NCI-H2081 (cell line): Measurements from ENCODE around the gene CTR9.
A peak's percentile ranks its signal among the peaks of the same experiment; 100 is the strongest.

Experiments
- DNase-seq, 2 experiments: peaks; one replicate each; lab custom pipeline; 2025; lab: John Stamatoyannopoulos, UW

Gene CTR9

DNA sequence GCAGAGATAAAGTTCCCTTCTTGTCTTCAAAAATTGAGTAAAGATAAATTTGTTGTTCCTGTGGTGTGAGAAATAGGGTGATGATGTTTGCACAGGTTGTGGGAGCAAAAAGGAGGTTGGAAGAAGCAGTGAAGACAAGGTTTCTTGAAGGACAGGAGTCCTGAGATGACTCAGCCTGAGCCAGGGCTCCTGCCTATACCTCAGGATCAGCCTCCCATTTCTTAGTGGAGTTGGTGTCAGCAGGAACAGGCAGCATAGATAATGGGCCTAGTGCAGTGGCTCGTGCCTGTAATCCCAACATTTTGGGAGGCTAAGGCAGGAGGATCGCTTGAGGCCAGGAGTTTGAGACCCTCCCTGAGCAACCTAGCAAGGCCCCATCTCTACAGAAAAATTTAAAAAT lies 29.0 kb downstream of the CTR9 start:
- no peak for DNase-seq

DNA sequence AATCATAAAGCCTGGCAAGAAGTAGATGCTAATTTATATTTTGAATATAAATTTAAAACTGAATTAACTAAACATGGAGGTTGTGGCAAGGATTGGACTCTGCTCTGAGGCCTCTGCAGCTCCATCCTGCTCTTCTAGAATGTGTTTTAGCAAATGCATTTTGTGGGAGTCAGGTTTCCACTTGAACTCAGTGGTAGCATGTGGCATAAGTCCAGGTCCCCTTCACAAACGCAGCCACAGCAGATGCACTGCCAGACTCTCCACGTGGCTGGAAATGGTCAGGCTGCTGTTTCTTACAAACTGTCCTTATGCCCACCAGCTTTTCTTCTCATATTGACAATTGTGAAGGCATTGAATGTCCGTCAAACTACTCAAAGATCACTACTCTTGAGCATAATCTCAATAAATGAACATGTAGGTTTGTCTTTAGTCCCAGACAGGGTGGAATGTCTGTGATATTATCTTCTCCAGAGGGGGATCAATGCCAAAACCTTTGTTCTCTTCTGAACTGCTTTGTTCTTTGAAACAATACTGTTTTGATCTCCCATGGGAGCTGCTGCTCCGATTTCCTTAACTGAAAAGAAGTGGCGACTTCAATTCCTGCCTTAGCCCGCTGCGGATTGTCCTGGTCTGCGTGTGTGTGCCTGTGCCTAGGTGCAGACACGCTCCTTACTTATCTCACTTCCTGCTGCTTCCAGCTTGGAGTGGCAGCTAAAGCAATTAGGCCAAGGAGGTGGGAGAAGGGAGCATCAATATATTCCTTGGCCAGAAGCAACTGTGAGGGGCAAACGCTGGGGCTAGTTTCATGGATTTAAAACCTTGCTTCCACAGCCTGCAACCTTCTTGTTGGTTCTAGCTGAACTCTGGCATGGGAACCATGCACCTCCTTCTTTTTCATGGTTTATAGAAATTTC lies 33.4 kb downstream of the CTR9 start:
- peak in 1 of 2 experiments; percentile 35 for DNase-seq

DNA sequence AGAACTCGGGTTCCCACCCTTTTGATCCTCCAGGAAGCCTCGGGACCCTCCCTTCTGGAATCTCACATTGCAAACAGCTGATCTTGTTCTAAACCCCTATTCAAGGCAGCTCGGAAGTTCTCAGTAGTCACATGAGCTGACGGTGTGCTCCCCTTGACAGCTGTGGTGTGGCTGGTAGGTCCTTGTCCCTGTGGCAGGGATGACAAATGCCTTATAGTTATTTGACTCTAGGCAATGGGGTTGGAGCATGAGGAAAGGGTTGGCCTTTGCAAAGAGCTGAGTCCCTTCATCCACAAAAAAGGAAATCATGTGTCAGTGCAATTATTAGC lies 34.1 kb downstream of the CTR9 start:
- no peak for DNase-seq

DNA sequence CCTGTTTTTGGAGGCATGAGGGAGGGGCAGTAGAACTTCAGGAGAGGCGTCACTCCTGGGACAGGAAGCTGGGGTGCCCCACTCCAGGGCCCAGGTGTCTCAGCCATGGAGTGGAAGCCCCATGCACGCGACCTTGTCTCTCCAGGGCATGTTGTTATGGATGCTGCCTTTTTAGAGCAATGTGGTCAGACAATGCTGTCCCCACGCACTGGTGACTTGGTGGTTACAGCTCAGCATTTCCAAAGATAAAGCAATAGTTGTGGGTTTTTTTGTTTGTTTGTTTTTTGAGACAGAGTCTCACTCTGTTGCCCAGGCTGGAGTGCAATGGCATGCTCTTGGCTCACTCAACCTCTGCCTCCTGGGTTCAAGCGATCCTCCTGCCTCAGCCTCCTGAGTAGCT lies 35.4 kb downstream of the CTR9 start:
- no peak for DNase-seq

DNA sequence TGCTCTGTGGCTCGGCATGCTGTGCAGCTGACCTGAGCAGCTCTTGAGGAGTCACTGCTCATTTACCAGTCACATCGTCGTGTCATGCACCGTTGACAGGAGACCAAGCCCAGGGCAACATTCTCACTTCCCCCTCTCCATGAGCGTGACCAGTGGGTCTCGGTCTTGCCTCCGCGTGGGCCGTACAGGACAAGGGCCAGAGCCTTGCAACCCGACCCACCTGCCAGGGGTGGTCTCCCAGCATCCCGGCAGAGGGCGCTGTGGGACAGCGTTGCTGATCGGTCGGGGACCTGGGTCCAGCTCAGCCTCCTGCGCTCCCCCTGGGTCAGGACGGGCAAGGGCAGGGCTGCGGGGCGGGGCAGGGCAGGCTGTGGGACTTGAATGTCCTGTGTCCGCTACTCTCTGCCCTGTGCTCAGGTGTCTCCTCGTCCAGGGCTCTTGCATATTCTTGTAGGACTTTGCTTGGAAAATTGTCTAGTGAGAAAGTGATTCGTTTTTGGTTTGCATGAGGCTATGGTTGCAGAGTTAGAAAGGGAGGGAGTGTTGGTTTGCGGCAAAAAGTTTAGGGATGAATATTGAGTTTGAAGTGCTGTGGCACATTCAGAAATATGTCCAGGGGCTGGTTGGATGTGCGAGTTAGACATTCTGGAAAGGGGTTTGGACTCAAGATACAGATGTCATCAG lies 41.5 kb downstream of the CTR9 start:
- peak; percentile 67 to 74 for DNase-seq

DNA sequence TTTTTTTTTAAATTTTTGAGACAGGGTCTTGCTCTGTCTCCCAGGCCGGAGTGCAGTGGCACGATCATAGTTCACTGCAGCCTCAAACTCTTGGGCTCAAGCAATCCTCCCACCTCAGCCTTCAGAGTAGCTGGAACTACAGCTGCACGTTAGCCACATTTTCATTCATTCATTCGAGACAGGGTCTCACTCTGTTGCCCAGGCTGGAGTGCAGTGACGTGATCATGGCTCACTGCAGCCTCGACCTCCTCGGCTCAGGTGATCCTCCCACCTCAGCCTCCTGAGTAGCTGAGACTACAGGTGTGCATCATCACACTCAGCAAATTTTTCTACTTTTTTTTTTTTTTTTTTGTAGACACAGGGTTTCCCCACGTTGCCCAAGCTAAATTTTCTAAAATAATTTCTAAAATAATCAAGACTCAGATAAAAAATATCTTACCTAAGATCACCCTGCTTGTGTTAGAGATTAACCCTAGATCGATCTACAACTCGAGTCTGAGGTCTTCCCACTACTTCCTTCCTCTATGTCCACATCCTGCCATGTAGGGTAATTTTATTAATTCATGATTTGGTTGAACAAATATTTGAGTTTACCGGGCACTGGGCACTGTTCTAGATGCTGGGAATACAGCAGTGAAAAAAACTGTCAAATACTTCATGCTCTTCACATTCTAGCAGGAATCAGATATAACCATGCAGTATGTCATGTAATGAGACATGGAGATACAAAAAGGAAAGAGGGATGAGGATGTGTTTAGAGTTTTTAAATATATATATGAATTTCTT lies 42.6 kb downstream of the CTR9 start:
- DNase-seq = no peak

DNA sequence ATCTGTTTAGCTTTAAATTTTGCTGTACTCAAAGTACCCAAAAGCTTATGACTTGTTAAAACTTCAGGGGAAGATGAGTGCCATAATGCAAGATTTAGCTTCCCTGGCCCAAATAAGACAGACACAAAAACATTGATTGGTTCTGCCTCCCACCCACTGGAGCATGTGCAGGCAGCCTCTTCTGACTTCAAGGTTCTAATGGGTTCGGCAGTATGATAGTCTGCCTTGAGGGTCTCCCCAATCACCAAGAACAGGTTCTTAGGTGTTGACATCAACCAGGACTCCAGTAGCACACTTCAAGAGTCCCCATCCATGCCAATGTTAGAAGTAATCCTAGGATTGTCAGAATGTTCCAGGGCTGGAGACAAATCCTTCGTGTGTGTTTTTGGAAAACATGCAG lies 45.1 kb downstream of the CTR9 start:
- DNase-seq = no peak

DNA sequence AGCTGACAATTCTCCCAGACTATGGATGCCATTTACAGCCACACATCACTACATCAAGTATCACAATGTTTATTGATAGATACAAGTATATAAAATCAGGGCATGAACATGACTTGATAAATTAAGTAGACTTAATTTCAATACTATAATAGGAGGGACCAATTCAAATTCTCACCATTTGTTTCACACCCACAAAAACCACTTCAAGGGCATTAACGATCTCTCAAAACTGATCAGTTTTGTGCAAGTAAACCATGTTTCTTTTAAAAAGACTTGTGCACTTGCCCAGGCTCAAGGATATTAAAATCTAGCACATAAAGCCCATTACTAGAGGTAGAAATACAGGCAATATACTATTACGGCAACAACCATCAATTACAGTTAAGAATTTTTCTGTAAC lies 46.0 kb downstream of the CTR9 start:
- no peak for DNase-seq

DNA sequence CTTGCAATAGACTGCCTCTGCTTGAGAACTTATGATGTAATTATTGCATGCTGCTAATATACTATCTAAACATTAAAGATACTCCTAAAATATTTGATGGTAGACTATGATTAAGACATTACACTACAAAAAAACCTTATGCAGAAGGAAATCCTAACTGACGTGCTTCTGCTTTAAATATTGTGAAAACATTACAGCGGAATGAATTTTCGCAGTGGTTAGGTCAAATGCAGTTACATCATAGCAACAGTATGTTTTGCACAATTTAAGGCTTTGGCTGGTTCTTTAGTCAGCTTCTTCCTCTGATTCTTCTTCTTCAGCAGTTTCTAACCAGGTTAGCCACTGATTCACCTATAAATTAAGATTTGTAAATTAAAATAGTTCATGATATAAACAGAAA lies 46.5 kb downstream of the CTR9 start:
- no peak for DNase-seq

DNA sequence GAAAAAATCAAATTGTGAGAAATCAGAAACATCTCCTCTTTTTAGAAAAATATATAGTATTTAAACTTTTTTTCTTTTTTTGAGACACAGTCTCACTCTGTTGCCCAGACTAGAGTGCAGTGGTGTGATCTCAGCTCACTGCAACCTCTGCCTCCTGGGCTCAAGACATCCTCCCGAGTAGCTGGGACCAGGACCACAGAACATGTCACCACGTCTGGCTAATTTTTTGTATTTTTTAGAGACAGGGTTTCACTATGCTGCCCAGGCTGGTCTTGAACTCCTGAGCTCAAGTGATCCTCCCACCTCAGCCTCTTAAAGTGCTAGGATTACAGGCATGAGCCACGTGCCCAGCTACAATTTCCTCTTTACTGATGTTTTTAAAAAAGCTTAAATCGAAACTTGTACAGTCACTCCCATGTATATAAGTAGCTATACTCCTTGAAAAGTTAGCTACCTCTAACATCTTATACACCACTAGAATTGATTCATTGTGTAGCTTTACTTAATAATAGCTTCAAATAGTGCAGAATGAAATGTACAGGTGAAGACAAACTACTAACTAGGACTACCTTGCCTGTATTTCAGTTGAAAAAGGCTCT lies 47.4 kb downstream of the CTR9 start:
- DNase-seq = no peak

DNA sequence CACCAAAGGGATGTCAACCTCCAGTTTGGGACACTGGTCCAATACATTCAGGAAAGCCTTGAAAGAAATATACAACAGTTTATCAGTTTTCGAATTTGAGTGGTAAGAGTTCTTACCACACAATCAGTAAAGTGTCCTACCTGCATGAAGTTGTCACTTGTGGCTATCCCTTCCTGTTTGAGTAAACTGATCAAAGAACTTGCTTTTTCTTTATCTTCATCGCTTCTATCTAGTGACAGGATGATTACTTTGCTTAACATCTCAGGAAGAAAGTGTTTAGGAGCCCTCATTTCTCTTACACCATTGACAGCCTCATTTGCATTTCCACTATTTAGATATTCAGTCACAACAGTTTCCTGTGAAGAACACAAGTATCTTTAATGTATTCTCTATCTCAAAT lies 49.2 kb downstream of the CTR9 start:
- no peak for DNase-seq

DNA sequence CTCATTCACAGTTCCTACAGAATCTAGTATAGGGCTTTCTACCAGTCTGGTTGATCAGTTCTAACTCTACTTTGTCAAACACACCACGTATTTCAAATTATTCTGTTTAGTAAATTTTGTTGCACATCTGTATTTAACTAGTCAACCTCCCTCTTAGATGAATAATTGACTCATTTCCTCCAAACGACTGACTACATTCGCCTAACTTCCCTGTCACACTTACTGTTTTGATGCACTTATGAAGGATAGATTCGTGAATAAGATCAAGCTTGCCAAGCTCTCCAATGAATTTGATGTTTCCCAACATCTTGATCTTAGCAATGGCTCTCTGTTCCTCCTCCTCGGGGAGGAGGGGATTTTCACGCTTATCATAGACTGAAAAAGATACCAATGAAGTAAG lies 52.6 kb downstream of the CTR9 start:
- no peak for DNase-seq

DNA sequence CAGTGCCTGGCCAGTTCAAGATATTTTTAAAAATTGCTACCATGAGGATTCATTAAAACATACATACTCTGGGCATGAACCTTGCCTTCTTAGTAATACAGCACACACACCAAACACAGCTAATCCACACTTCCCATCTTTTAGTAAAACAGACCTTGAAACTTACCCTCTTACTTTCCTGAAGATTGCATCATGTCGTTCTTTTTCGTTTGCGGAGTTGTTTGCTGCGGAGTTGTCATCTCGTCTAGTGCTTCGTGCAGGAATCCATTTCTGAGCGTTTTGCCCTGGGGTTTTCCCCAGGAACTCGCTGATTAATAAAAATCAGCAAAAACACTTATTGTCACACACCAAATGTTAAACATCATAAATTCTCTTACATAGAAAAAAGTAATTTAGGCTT lies 54.7 kb downstream of the CTR9 start:
- no peak for DNase-seq

DNA sequence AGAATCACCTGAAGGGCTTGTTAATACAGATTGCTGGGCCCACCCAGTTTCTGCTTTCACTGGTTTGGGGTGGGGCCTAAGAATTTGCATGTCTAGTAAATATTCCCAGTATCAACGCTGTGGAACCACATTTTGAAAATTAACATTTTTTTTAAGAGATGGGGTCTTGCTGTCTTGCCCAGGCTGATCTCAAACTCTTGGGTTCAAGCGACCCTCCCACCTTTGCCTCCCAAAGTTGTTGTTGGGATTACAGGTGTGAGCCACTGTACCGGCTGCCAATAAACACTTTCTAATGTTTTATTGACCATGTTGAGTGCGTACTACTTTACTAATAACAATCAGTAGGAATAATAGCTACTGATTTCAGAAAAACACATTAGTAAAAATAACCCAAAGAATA lies 55.2 kb downstream of the CTR9 start:
- no peak for DNase-seq

DNA sequence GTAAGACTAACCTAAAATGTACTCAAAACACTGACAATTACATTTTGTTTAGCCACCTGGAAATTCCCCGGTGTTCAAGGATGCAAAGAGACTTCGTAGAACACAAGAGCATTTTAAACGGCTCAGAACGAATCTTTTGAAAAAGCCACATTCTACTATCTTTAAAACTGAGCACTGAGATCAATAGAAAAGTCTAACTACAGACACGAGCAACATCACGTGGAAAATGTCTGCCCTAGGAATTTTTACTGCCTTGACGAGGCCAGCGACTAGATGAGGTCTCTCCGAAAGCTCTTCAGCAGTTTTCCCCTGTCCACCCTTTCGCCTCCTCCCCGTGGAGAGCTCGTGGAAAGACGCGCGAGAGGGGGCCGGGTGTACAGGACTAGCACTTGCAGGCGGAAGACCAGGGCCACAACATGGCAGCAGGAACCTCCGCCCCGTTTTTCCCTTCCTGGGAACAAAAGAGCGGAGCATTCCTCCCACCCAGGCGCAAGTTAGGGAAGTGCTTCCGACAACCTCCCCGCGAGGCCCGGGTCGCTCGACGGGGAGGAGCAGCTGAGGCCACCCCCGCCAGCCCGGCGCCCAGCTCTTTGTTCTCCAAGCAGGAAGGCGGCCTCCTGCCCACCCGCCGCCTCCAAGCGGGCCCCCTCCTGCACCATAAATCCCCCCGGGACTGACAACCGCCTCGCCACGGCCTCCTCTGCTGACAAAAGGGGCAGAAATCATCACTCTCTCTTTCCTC lies 56.6 kb downstream of the CTR9 start:
- peak; percentile 42 to 73 for DNase-seq

DNA sequence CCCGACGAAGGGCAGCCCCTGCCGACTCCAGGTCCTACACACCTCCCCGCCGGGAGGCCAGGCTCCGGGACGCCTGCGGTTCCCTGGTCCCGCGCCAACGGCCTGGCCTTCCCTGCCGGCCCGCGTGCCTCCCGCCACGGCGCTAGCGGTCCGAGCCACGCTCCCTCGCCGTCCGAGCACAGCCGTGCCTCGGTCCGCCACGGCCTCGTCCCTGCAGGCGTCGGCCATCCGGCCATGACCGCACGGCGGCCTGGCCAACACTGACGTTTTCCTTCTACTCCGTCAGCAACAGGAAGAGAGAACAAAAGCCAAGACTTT lies 57.1 kb downstream of the CTR9 start:
- DNase-seq = no peak

DNA sequence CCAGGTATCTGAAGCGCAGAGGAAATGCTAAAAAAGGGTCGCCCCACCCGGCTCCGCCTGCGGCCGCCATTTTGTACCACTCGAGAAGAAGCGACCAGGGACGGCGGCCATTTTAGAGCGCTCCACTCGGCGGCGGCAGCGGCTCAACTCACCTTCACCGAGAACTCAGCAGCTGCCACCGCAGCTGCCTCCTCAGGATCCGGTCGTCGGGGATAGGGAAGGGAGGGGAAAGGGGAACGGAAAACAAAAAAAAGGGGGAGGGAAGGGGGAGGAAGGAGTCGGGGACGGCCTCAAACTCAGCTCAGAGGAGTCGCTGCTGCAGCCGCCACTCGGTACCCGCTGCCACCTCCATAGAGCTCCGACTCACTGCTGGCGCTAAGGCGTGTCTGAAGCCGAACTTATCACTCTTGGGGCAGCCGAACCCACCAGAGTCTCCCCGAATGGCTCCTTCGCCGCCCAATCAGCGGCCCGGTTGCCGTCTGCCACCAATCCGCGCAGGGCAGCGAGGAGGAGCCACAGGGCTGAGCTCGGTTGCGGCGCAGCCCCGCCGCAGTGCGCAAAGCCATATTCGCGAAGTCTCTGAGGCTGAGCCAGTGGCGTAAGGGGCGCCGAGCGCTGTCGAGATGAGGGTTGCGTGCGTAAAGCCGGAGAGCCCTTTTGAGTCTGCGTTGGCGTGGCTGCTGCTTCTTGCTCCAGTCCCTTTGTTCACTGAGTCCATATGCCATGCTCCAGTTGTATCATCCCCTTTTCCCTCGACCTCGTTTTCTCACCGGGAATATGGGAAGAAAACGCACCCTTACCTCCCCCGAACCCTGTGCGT lies 57.7 kb downstream of the CTR9 start, which contains the start of gene EIF4G2:
Gene EIF4G2 (minus strand): TSS at position 374 of the 820 bp plus-strand sequence.
- DNase-seq = peak; percentile 97 to 99

DNA sequence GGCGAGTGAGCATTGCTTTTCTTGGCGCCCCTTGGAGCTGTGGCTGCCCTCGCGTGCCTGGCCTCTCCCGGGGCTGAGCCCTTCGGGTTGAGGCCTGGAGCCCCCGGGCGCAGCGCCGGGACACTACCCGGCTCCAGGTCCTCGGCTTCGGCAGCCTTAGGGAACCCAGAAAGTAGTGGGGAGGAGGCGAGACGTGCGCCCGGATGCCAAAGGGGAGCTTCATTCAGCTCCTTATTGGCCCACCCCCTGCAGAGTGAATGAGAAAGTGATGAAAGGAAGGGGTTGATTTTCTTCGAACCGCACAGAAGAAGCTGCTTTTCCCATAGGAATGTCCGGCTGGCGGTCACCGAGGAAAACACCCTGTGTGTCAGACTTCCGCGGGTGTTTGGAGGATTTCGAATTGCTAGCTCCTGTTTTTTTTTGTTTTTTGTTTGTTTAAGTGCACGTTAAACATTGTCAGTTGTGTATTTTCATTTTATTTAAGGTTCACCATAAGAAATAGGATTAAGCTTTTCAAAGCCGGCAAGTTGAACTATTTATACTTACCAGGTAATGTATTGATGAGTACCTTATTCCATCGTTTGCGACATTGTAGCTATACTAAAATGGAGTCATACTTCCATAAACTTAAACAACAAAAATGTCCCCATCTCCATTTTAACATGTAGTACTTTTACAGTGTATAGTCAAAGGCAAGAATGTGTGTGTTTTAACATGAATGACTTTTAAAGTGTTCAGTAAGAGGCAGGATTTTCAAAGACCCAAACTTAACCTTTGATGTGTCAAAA lies 58.5 kb downstream of the CTR9 start:
- DNase-seq = peak; percentile 38 to 61

DNA sequence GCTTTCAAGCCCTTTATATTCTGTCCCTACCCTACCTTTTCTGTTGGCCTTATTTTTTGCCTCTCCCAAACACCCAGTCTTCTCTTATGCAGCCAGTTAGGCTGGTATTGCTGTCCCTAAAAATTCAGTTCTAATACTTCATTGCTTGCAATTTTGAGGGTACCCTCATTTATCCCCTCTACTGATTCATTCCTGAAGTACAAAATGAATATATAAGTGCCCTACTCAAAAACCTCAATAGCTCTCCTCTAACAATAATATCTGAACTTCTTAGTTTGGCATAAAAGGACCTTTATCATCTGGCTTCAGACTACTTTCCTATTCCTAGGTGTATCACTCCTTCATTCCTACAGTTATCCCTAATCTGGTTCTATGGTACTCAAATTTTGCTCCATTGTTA lies 62.9 kb downstream of the CTR9 start:
- no peak for DNase-seq

DNA sequence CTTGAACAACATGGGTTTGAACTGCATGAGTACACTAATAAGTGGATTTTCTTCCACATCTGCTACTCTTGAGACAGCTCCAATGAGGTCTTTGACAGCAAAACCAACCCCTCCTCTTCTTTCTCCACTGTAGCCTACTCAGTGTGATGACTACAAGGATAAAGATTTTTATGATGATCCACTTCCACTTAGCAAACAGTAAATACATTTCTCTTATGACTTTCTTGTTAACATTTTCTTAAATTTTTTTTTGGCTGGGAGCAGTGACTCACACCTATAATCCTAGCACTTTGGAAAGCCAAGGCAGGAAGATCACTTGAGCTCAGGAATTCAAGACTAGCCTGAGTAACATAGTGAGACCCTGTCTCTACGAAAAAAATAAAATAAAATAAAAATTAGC lies 67.5 kb downstream of the CTR9 start:
- DNase-seq = no peak
